Stimulated activated CD8-positive, alpha-beta memory T cell treated with anti-CD3 and anti-CD28 coated beads, Interleukin-7, amount 100 ng/mL, for 48 hours (primary cell): Measurements from ENCODE around the gene NXN.
"Not testable (repeated sequence)": the region's sequence is repeated elsewhere in the genome, so short reads cannot be mapped to it uniquely, and the experiment has no call there.

Source experiments
- DNase-seq, 2 donors: peaks; one replicate each; pipeline ENCODE4 v3.0.0-alpha.2; 2020; ENCODE audit warnings: low read depth in 1 of 2; ENCODE audit errors: extremely low read depth in 1 of 2

Gene NXN

DNA sequence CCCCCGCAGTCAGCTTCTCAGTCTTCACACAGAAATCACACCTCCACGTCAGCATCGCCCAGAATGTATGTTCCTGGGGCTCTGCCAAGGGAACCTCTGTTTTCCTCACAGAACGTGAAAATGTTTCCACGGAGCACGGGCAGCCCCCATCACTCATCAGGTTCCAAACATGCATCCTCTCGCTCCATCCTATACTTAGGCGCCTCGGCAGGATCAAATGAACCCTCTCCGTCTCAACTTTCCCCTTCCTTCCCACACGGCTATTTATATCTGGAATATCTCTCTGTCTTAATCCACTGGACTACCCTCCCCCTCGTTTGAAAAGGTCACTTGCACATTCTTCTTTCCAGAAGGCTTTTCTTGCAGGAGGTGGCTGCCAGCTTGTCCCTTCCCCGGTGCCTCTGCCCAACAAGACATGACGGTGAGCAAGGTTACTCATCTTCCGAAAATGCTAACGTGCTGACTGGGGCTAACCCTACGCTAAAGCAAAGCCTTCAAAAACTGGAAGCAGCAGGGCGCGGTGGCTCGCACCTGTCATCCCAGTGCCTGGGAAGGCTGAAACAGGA lies 21.6 kb downstream of the NXN start:
- DNase-seq: no peak

DNA sequence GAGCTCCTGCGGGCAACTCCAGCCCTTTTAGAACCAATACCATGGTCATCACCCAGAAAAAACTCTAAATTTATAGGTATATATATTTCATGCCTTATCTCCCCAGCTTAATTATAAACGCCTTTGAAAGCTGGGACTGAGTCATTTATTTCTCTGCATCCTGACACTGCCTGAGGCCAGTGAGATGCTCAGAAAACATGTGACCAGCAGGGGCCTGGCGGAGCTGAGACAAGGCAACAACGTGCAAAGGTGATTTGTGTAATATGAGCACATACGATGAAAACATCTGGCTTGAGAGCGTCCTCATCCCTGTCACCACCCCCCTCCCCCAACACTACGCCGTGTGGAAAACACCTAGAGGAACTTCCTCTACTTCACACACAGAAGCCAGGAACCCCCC lies 22.7 kb downstream of the NXN start:
- no peak for DNase-seq

DNA sequence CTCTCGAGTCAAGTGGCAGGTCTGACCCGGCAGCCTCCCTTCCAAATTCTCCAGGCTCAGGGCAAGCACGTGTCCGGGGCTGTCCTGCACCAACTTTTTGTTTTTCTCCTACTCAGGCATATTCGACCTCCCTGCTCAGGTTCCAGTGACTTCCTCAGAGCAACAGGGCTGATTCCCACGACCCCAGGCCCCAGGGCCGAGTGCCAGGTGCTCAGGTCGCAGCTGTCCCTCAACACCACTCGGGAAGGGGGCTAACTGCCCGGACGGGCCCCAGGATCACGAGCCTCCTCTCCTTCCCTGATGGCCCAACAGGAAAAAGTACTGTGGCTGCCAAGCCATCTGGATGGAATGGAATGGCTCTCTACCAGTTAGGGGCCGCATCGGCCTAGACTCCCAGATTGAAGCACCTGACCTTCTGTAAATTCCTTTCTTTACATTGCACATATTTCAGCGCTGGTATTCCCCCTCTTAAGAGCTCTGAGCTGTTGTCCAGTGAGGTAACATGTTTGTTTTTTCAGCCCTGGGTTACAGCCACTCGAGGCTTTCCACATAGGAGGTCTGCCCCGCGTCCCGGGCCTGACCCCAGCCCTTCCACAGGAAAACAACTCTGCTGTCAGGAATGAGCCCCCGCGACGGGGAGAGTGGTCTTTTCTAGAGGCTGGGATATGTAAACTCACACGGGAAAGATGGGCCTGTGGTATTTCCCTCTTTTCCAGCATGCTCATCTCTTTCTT lies 25.0 kb downstream of the NXN start:
- DNase-seq: no peak

DNA sequence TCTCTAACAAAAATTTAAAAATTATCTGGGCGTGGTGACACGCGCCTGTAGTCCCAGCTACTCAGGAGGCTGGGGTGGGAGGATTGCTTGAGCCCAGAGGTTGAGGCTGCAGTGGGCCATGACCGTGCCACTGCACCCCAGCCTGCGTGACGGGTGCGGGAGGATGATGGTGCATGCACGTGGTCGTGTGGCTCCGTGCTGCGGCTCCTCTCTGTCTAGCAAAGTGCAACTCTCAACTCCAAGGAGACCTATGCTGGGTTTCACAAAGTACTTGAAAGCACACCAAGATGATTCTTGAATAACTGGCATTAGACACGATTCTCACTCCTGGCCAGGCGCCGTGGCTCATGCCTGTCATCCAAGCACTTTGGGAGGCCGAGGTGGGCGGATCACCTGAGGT lies 25.8 kb downstream of the NXN start:
- no peak for DNase-seq

DNA sequence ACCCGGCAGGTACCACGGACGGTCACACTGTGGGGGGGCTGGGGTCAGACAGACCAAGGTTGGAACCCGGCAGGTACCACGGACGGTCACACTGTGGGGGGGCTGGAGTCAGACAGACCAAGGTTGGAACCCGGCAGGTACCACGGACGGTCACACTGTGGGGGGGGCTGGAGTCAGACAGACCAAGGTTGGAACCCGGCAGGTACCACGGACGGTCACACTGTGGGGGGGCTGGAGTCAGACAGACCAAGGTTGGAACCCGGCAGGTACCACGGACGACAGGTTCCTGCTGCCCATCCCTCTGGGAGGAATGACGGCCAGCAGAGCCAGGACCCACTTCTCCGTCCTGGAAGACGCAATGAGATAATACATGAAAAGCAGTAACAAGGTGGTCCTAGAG lies 27.0 kb downstream of the NXN start:
- not testable (repeated sequence) for DNase-seq

DNA sequence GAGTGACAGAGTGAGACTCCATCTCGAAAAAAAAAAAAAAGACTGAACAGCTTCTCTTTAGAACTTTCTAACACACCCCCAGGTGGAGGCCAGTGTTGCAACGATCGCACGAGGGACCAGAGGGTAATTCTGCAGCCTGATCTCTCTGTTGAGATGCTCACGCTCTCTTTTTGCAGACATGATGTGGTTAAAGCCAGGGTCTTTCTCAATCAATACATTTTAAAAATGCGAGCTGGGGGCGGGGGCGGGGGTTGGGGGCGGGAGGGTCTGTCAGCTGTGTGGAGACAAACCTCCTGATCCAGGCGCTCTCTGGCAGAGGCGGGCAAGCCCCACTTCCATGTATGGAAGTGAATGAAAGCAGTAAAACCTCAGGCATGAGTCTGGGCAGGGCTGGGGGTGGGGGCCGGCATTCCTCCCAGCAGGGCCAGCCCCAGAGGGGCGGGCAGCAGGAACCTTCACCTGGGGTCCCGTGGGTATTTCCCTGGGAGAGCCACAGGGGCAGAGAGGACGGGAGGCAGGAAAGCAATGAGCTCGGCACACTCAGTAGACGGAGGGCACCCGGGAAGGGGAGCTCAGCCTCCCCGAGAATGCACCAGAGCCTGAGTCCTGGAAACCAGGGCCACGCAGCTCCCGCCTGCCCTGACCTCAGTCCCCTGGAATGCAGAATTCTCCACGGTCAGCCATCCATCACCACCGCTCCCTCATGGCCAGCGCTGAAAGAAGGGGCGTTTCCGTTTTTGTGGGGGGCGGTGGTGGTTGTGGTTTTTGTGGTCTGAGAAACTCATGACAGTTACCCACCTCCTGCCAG lies 28.0 kb downstream of the NXN start:
- DNase-seq: no peak

DNA sequence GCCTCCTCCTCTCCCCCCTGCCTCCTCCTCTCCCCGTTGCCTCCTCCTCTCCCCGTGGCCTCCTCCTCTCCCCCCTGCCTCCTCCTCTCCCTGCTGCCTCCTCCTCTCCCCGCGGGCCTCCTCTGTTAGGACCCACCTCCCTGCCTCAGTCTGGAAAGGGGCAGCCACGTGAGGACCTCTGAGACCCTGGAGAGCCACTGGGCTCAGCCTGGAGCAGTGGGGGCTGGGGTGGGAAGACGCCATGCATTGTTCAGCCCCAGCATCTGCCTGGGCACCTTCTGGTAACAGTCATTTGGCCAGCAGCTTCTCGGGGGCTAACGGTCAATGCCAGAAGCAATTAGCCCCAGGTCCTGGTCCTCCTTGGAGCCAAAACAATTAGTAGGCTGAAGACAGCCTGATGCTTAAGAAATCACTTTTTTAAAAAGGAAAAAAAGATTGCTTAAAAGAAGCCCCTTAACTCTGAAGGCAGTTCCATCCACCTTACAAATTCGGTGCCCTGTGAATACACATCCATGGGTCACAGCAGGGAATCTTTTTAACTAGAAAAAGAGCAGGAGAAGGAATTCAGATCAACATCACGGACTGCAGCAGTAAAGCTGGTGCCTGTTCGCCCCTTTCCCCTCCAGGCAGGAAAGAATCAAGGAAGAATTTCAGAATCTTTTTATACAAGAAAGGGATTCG lies 29.8 kb downstream of the NXN start:
- no peak for DNase-seq

DNA sequence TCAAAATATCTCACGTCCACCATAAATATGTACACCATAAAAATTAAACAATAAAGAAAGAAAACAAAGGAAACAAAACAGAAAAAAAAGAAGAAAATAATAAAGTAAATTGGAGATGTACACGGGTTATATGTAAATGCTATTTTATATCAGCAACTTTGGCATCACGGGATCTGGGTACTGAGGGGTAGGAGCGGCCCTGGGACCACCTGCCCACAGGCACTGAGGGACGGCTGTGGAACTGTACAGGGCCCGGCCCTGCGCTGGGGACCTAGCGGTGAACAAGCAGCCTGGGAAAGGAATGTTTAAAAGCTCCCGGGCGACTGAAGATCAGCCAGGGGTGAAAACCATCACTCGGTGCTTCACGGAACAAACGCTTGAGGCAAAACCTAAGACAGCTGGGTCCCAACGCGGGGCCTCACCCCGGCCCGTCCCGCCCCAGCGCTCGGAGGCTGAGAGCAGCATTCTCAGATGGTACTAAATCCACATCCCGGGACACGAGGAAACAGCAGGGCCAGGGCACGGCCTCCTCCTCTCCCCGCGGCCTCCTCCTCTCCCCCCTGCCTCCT lies 31.2 kb downstream of the NXN start:
- DNase-seq: no peak

DNA sequence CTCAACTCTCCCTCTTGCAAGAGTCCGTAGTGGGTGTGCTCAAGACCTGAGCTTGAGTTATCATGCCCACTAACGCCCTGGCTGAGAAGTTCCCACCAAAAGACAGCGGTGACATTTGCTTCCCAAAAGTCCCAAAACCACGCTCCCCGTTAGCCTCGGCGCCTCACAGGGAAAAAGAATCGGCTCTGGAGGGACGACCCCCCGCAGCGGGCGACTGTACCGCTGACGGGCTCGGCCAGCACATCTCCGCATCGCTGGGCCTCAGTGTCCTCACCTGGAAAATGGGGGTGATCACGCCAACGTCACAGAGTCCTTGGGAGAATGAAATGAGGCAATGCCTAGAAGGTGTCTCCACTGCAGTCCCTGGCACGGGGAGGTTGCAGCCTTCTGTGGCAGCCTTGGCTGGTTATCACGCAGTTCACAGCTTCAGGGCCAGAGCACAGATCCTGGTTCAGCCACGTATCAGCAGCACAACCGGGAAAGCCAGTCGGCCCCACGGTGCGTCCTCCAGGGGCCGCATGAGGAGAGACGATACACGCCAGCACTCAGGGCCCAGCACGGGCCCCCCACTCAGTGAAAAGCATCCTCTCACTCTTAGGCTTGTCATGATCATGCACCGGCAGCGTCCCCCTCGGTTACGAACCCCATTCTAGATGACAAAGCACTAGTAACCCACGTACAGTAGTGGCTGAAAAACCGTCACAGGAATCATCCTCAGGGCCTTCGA lies 32.9 kb downstream of the NXN start:
- DNase-seq: no peak

DNA sequence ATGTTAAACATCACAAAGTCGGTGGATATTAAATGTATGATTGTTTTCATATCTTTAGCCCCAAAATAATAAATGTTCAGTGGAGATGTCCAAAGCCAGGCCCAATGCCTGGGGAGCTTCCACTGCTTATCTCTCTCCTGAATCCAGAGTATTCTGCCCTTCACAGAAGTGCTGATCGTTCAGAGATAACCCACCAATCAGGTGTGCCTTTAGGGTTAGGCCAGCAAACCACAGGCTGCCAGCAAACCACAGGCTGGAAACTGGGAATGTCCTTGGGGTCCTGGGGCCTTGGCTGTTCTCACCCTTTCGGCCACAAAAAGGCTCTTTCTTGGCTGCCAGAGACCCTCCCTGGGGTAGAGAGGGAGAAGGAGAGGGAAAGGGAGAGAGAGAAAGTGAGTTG lies 33.9 kb downstream of the NXN start:
- no peak for DNase-seq

DNA sequence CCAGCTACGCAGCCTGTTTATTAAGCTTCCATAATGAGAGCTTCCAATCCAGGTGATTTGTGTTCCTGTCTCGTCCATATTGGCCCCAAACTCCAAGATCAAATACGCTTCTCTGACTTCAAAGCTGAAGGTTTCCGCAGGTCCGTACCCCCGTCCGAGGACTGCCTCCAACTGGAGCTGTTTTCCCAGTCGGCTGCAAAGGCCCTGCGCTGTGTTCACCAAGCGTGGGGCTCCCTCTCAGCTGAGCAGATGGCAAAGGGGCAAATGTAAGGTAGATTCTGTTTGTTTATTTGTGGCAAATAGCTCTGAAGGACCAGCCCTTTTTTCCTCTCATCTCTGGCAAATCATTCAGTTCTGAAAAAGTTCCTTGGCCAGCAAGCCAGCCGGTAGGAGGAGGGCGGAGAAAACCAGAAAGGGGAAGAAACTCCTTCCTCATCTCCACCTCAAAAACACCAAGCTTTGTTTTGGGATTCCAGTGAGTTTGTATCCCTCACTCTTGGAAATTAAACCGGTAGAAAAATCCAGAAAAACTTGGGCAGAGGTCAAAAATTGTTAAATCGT lies 35.2 kb downstream of the NXN start:
- DNase-seq: no peak

DNA sequence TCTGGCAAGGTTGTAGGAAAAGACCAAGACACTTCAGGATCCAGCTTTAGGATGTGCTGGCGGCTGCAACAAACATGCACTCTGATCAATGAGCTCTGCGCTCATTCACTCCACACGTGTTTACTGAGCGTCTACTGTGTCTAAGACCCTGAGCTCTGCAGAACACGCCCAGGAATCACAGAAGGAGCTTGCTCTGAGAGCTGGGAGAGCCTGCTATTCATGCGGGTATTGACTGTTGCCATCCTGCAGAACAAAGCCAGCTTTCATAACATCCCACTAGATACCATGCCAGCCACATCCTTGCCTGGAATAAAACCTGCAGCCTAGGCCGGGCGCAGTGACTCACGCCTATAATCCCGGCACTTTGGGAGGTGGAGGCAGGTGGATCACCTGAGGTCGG lies 44.1 kb downstream of the NXN start:
- no peak for DNase-seq

DNA sequence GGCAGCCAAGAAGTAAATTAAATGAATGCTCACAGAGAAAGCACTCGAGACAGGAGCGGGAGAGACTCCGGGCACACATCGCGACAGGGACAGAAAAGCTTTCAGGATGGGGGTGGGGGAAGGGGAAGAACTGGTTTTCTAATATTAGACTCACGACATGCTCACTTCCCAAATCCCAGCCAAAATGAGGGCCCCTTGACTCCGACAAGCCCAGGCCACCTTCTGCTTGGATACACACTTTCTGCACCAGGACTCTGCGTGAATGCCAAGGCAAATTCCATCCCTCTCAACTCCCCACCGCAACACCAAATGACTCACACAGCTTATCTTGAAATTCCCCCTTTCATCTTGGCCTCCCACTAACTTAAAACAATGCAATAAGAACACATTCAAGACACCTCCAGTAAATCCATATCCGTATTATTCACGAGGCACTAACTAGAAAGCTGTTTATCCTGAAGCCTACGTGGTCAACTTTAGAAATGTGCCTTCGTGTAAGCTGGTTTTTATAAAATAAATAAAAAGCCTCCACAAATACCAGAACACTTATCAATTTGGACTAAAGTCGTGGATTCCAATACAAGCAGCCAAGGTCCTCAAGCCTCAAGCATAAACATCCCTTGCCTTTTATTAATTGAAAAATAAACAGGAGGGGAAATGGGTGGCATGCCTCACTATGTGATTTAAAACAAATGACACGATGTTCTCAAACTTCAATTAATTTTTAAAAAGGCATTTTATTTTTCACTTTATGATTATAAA lies 46.1 kb downstream of the NXN start:
- no peak for DNase-seq

DNA sequence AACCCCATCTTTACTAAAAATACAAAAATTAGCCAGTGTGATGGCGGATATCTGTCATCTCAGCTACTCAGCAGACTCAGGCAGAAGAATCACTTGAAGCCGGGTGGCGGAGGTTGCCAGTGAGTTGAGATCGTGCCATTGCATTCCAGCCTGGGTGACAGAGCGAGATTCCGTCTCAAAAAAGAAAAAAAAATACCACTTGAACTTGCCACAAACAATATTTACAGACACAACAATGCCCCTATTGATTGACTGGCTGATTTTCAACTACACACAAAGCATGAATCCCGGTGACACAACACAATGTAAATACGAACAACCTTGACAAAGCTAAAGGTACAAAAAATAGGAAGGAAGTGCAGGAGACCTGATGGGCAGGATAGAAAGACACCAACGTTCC lies 49.3 kb downstream of the NXN start:
- no peak for DNase-seq

DNA sequence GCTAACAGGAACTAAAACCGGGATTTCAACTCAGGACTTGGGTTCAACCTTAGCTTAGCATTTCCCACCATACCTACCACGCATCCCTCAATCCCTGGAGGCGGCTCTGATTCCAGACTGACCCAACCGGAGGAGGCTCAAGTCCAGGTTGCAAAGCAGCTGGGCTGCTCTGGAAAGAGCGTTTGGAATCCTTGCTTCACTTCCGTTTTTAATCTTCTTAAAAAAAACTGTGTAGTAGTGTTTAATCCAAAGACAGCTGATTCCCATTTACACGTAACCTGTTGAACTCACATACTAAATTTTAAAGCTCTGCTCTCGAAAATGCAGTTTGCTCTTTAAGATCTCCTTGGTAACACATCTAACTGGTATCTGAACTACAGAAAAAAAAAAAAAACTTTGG lies 50.0 kb downstream of the NXN start:
- DNase-seq: no peak

DNA sequence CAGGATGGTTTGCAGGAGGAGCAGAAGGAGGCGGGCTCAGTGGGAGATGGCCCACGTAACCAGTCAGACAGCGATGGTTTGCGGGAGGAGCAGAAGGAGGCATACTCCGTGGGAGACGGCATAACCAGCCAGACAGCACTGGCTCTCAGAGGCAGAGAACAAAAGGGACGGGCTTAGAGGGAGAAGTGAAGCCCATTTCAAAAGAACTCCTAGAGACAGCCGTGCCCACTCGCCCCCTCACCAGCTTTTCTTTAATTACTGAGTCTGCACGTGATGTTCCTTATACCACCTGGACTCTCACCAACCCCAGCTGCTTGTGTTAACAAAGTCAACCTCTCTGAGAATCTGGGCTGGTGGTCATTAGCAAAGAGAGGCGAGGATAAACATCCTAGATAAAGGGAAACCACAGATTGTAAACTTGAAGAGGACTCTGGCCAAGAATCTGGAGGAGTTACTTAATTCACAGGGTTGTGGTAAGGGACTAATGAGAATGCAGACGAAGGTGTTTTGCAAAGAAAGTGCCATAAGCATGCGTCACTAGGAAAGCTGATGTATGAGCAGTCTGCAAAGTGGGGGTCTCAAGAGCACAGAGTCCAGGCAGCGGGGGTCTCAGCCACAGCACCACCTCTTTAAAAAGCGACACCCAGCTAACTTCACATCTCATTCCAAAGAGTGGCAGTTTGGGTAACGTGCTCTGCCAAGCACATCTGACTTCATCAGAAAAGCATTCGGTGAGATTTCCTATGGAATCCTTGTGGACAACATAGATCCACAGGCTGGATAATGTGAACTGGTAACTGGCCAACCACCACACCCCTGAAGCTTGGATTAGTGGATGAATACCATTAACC lies 51.7 kb downstream of the NXN start:
- no peak for DNase-seq

DNA sequence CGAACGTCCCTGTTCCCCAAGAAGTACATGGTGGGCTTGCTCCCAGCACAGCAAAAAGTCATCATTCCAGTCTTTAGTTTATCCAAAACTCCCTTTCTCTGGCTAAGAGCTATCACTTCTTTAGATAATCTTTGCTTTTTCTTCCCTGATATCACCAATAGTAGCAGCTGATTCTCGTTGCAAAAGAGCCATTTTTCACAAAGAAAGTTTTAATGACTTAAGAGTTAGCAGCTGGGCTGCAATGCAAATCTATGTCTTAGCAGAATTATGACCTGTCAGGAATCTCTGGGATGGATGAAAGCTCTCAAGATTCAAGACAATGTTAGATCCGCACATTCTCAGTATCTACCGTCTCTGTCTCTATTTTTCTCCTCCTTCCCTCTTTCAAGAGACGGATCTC lies 53.8 kb downstream of the NXN start:
- DNase-seq: no peak

DNA sequence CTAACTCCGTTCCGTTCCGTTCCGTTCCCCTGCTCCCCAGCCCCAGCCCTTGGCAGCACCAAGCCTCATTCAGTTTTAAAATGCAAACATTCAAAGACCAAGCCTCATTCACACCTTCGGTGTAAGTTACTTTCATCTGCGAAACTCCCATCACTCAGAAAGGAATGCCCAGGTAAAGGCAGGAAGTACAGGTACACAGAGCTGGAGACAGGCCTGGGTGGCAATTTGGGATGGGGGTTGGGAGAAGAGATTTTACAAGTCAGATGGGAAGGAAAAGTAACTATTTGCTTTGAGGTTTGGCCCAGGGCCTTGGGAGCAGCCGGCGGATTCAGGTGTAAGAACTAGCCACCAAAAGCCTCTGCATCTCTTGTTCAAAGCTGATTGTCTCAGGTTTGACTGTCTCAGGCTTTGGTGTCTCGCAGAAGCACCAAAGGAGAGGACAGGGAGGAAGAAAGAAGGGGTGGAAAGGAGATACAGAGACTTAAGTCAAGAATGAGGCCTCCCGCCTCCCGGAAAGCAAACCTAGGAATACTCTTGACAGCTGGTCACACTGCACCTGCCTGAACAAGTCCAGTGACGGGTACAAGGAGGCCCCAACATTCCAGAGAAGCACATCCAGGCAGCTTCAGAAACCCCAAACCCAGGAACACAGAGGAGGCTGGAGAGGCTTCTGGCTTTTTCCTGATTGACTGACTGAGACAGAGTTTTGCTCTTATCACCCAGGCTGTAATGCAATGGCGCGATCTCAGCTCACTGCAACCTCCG lies 54.7 kb downstream of the NXN start:
- no peak for DNase-seq
